Stimulated activated CD8-positive, alpha-beta memory T cell treated with anti-CD3 and anti-CD28 coated beads, Interleukin-12 subunit alpha, Interleukin-12 subunit beta, amount 100 ng/mL, for 24 hours (primary cell): ENCODE results near the gene SLC35A1.

ENCODE experiments used
- DNase-seq: peaks from one replicate; pipeline ENCODE4 v3.0.0-alpha.2; 2020; ENCODE audit errors: extremely low read depth

Gene SLC35A1

GRCh38 chr6:87529221-87529620, 56.4 kb downstream of the SLC35A1 start:
- no peak for DNase-seq

DNA sequence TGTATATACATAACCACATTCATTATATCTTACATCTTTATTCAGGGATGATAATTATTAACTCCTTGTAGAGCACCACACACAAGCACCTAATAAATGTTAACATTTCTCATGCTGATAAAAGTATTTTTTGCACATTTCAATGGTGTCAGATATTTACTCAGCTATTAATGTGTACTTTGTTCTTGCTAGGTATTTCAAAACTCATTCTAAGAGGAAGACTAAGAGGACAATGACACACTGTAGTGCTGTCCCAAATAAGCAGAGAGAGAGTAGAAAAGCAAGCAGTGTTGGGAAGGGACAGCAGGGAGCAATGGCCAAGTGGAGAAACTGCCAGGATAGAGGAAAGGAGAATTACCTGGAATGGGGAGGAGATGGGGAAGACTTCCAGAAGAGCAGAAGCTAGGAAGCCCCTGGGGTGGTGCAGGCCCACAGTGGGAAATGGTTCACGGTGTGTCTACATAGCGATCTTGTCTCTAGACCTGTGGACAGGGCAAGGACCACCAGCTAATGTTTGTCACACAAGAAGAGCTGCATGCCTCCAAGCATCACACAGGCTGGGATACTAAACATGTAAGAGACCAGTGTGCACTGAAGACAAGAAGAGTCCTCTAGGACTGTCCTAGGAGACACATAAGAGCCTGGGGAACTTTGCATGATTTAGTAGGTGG, 61.7 kb downstream of the SLC35A1 start:
- DNase-seq, result no peak

DNA sequence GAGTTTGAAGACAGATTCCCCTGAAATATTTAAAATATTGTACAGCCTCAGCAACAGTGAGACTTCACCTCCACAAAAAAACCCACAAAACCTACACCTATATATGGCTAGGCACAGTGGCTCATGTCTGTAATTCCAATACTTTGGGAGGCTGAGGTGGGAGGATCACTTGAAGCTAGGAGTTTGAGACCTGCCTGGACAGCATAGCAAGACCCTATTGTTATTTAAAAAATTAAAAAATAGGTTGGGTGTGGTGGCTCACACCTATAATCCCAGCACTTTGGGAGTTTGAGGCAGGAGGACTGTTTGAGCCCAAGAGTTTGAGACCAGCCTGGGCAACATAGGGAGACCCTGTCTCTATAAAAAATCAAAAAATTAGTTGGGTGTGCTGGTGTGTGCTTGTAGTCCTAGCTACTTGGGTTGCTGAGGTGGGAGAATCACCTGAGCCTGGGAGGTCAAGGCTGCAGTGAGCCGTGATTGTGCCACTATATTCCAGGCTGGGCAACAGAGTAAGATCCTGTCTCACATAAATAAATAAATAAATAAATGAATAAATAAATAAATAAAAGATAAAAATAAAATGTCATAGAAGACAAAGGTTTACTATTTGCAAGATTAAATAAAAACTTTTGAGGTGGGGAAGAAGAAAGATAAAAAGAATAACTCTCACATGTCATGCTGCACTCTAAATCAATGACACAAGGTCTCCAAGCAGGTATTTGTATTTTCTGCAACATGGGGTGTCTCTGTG, 65.9 kb downstream of the SLC35A1 start:
- DNase-seq, result no peak

DNA sequence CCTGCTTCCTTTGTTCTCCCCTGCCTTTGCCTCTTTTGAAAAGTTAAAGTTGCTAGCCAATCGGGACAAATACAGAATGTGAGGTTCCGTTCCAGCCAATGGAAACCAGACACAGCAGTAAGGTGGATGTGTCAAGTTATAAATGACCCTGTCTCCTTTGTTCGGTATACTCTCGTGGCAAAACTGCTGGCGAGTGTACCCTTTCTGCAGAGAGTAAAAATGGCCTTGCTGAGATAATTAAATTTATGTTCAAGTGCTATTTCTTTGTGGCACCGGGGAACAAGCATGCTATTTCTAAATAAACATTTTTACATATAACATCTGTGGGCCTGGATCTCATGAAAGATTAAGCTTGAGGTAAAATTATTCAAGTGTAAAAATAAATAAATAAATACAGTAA, 66.8 kb downstream of the SLC35A1 start:
- no peak for DNase-seq

DNA sequence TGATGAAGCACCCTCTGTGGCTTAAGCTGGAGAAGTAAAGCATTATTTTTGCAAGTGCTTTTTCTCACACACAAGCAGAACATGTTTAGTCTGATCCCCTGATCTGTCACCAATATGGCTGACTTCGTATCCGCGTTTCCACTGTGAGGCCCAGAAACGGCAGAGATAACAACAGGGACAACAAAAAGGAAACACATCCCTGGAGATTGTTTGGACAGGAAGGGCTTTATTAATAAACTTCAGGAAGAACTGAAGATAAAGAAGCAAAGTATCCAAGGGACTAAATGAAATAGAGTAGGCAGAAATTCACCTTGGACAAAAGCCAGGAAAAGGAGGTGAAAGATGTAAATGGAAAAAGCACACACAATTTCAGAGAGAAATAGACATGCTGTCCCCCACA, 67.8 kb downstream of the SLC35A1 start:
- no peak for DNase-seq

DNA sequence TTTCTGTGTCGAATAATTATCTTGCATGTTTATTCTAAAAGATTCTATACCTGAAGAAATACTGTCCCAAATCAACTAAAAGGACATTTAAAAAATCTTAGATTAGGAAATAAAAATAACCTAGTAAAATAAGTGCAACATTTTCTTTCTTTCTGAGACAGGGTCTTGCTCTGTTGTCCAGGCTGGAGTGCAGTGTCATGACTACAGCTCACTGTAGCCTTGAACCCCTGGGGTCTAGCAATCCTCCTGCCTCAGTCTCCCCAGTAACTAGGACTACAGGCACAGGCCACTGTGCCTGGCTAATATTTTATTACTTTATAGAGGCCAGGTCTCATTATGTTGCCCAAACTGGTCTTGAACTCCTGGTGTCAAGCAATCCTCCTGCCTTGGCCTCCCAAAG, 68.3 kb downstream of the SLC35A1 start:
- DNase-seq, result no peak

GRCh38 chr6:87541744-87542143, 69.0 kb downstream of the SLC35A1 start:
- no peak for DNase-seq

DNA sequence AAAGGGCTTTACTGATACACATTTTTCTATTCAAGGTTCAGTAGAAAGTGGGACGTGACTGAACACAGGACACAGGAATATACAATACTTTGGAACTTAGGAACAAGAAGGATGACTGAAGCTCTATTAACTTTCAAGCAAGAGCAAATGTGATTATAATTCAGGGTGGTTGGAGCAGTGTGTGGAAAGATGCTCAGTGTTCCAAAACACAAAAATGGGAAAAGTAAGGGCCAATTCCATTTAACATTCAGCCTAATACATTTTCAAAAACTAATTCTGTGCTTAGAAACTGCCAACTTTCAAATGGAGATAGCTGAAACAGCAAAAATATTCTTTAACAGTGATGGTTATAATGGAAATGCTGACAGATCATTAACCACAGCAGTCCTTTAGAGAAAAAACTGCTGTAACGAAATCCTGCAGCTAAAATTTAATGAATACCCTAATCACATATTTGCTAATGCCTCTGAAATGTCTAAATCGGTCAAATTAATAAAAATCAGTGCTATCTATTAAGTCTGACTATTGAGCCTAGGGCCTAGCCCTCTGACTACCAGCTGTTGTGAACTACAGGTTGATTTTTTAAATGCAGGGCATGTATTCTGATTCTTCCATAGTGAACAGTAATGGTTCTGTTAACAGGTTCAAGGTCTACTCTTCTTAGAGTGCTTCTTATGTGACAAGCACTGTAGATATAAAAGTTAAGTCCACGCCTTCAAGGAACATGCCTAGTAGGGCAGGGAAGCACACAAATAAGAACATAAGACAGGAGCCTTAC, 71.1 kb downstream of the SLC35A1 start:
- no peak for DNase-seq

DNA sequence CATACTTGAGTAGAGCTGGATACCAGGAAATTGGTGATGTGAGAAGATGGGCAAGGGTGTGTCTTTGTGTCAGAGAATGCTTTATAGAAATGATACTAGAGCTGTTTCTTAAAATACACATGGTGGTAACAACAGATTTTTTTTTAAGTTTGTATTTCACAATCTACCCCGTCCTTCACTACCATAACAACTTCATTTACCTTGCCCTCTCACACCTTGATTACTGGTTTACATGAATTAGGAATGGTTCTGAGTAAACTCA, 71.6 kb downstream of the SLC35A1 start:
- no peak for DNase-seq

GRCh38 chr6:87551799-87552198, 79.0 kb downstream of the SLC35A1 start:
- no peak for DNase-seq

DNA sequence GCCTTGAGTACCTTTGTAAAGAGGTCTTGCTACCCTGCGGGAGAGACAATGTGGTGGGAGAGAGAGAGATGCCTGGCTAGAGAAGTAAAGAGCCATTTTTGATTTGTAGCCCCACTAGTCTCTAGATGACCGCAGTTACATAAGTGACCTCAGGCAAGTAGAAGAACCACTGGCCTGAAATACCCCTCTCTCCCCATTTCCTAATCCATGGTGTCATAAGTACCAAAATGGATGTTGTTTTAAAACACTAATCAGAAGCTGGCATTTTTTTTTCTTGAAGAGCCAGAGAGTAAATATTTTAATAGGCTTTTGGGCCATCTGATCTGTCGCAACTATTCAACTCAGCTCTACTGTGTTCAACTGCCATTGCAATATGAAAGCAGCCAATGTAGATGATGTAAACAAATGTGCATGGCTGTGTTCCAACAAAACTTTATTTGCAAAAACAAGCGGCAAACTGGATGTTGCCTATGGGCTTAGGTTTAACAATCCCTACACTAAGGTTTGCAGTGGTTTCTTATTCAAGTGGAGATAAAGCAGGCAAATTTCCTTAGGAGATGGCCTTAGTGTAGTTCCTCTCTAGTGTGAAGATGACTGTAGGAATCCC, 80.5 kb downstream of the SLC35A1 start:
- DNase-seq, result no peak

GRCh38 chr6:87555506-87555905, 82.7 kb downstream of the SLC35A1 start:
- DNase-seq, result no peak

- no peak for DNase-seq
Measured at GRCh38 chr6:87558446-87558845, 85.7 kb downstream of the SLC35A1 start.

DNA sequence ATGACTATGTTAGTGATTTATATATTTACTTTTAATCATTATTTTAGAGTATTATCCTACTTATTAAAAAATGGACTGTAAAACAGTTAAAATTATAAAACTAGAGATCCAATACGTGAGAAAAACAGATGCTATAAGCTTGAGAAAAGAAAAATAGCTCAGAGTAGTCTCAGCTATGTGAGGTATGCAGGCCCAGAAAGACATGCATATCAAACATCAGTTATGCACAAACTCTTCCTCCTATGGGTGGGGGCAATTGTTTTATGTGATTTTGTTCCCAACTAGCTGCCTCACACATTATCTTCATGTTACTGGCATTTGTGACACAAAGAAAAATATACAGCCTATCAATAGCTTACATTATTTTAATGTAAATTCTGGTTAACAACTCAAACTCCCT, 88.2 kb downstream of the SLC35A1 start:
- no peak for DNase-seq
